HUES6 (cell line): ENCODE measurements around the gene TMC1.

Experiments used
- H3K27ac ChIP-seq: 2 replicates; pipeline ENCODE4 v1.7.0; 2013; ENCODE audit warnings: low read depth, mild to moderate bottlenecking, low read length, inconsistent platforms
- H3K27me3 ChIP-seq: 2 replicates; pipeline ENCODE4 v1.6.1; 2013; ENCODE audit warnings: low read length; ENCODE audit not compliant: control insufficient read depth, insufficient read depth
- H3K36me3 ChIP-seq: 2 replicates; pipeline ENCODE4 v1.6.1; 2013; ENCODE audit warnings: low read length; ENCODE audit not compliant: control insufficient read depth, insufficient read depth
- H3K4me1 ChIP-seq: 2 replicates; pipeline ENCODE4 v1.6.1; 2013; ENCODE audit warnings: low read length; ENCODE audit not compliant: control insufficient read depth, insufficient read depth
- H3K4me3 ChIP-seq: 2 replicates; pipeline ENCODE4 v1.5.1; 2013; ENCODE audit warnings: low read depth, low read length
- H3K9ac ChIP-seq: one replicate; pipeline ENCODE4 v1.6.1; 2013; ENCODE audit warnings: mild to moderate bottlenecking, low read length
- H3K9me3 ChIP-seq: 2 replicates; pipeline ENCODE4 v1.6.1; 2013; ENCODE audit warnings: low read depth, low read length; ENCODE audit not compliant: control insufficient read depth, insufficient read depth

Gene TMC1

GRCh38 chr9:72575666-72576065 is 54.3 kb downstream of the TMC1 start:
- no peaks in the 10 kb centered on the region for H3K36me3 ChIP-seq
- no peaks in the 10 kb centered on the region for H3K4me1 ChIP-seq
- H3K9ac ChIP-seq: no peak overlapping the region
- no peaks in the 10 kb centered on the region for H3K9me3 ChIP-seq
- H3K4me3 ChIP-seq: no peak overlapping the region
- H3K27ac ChIP-seq: no peak overlapping the region
- H3K27me3 ChIP-seq: no peaks in the 10 kb centered on the region

GRCh38 chr9:72576087-72576486 is 54.7 kb downstream of the TMC1 start:
- no peaks in the 10 kb centered on the region for H3K4me1 ChIP-seq
- no peak overlapping the region for H3K27ac ChIP-seq
- no peaks in the 10 kb centered on the region for H3K27me3 ChIP-seq
- no peaks in the 10 kb centered on the region for H3K36me3 ChIP-seq
- H3K9me3 ChIP-seq: no peaks in the 10 kb centered on the region
- H3K4me3 ChIP-seq: no peak overlapping the region
- H3K9ac ChIP-seq: no peak overlapping the region

- no peaks in the 10 kb centered on the region for H3K27me3 ChIP-seq
- no peaks in the 10 kb centered on the region for H3K9me3 ChIP-seq
- no peaks in the 10 kb centered on the region for H3K36me3 ChIP-seq
- no peak overlapping the region for H3K9ac ChIP-seq
- H3K4me3 ChIP-seq: no peak overlapping the region
- H3K4me1 ChIP-seq: no peaks in the 10 kb centered on the region
- no peak overlapping the region for H3K27ac ChIP-seq
Measured at GRCh38 chr9:72577212-72577753, 55.9 kb downstream of the TMC1 start.

- no peaks in the 10 kb centered on the region for H3K36me3 ChIP-seq
- no peaks in the 10 kb centered on the region for H3K9me3 ChIP-seq
- H3K27me3 ChIP-seq: no peaks in the 10 kb centered on the region
- no peak overlapping the region for H3K9ac ChIP-seq
- no peaks in the 10 kb centered on the region for H3K4me1 ChIP-seq
- no peak overlapping the region for H3K4me3 ChIP-seq
- H3K27ac ChIP-seq: no peak overlapping the region
Measured at GRCh38 chr9:72579190-72579589, 57.8 kb downstream of the TMC1 start.

GRCh38 chr9:72579880-72580550 is 58.6 kb downstream of the TMC1 start:
- no peak overlapping the region for H3K9ac ChIP-seq
- H3K27ac ChIP-seq: no peak overlapping the region

GRCh38 chr9:72581694-72582093 is 60.3 kb downstream of the TMC1 start:
- Histone ChIP-seq H3K4me3 (no peak overlapping the region), H3K9ac (no peak overlapping the region), H3K27me3 (no peaks in the 10 kb centered on the region), H3K27ac (no peak overlapping the region), H3K36me3 (no peaks in the 10 kb centered on the region), H3K9me3 (no peaks in the 10 kb centered on the region), H3K4me1 (no peaks in the 10 kb centered on the region)

More at GRCh38 chr9:72579880-72580550, 58.6 kb downstream of the TMC1 start:
- Histone ChIP-seq H3K9me3 (no peaks in the 10 kb centered on the region), H3K36me3 (no peaks in the 10 kb centered on the region), H3K4me3 (no peak overlapping the region), H3K27me3 (no peaks in the 10 kb centered on the region), H3K4me1 (no peaks in the 10 kb centered on the region)

- H3K27me3 ChIP-seq: no peaks in the 10 kb centered on the region
- H3K9me3 ChIP-seq: no peaks in the 10 kb centered on the region
- no peak overlapping the region for H3K4me3 ChIP-seq
- H3K9ac ChIP-seq: no peak overlapping the region
- H3K36me3 ChIP-seq: no peaks in the 10 kb centered on the region
- H3K4me1 ChIP-seq: no peaks in the 10 kb centered on the region
- no peak overlapping the region for H3K27ac ChIP-seq
Measured at GRCh38 chr9:72583370-72583769, 62.0 kb downstream of the TMC1 start.

- Histone ChIP-seq H3K36me3 (no peaks in the 10 kb centered on the region), H3K27me3 (no peaks in the 10 kb centered on the region), H3K4me3 (no peak overlapping the region), H3K4me1 (no peaks in the 10 kb centered on the region), H3K27ac (no peak overlapping the region), H3K9me3 (no peaks in the 10 kb centered on the region), H3K9ac (no peak overlapping the region)
Measured at GRCh38 chr9:72586388-72587130, 65.2 kb downstream of the TMC1 start.

GRCh38 chr9:72588336-72588735 is 66.9 kb downstream of the TMC1 start:
- no peak overlapping the region for H3K27ac ChIP-seq
- H3K36me3 ChIP-seq: no peaks in the 10 kb centered on the region
- no peak overlapping the region for H3K4me3 ChIP-seq
- H3K9me3 ChIP-seq: no peaks in the 10 kb centered on the region
- H3K4me1 ChIP-seq: peaks cover 4% of the 10 kb centered on the region
- no peak overlapping the region for H3K9ac ChIP-seq
- no peaks in the 10 kb centered on the region for H3K27me3 ChIP-seq

GRCh38 chr9:72589667-72590521 is 68.5 kb downstream of the TMC1 start:
- H3K9ac ChIP-seq: no peak overlapping the region
- no peaks in the 10 kb centered on the region for H3K27me3 ChIP-seq
- H3K27ac ChIP-seq: no peak overlapping the region
- H3K4me3 ChIP-seq: no peak overlapping the region
- no peaks in the 10 kb centered on the region for H3K36me3 ChIP-seq
- peaks cover 4% of the 10 kb centered on the region for H3K4me1 ChIP-seq
- no peaks in the 10 kb centered on the region for H3K9me3 ChIP-seq
